ENCODE results near the gene GATA5. TPM values are rescaled to one million over a fixed set of nuclear protein-coding genes. Genes with fewer than 3 reads are reported as not detected.
"Not testable (repeated sequence)": the region's sequence is repeated elsewhere in the genome, so short reads cannot be mapped to it uniquely, and the experiment has no call there.

The GATA5 gene
- polyA plus RNA-seq, 12 donors, result 0.06 to 0.25 (median 0.09) TPM; not detected in 6

DNA sequence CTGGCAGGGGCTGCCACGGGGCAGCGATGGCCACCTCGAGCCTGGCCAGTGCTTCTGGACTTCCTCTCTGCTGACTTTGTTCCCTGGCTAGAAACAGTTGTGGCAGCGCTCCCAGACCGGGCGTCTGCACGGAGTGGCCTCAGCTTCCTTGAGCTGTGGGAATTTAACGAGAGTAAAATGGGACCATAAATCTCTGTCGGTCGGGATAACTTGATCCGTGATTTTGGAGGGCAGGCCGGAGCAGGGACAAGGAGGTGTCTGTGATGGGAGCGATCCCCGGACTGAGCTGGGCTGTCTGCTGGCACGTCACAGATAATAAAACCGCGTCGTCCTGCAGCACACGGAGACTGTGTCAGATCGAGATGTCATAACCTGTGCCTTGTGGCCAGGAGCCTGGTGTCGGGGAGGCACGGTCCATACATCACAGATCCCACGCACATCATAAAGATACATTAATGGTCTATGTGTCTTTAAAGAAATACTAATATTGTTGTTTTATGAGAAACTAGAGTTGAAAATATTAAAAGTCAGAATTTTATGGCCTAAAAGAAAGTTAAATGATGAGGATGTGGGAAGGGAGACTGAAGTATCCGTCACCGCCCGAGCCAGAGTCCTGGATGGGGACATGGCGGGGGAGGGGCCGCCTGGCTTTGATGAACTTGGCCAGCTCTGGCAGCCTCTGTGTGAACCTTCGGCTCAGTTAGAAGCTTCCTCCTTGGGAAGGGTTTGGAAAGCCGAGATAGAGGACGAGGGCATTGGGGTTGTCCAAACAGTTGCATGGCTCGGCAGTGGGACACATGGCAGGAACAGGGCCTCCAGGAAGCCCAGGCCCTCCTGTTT, 41.9 kb downstream of the GATA5 start:
- DNase-seq, result no peak

DNA sequence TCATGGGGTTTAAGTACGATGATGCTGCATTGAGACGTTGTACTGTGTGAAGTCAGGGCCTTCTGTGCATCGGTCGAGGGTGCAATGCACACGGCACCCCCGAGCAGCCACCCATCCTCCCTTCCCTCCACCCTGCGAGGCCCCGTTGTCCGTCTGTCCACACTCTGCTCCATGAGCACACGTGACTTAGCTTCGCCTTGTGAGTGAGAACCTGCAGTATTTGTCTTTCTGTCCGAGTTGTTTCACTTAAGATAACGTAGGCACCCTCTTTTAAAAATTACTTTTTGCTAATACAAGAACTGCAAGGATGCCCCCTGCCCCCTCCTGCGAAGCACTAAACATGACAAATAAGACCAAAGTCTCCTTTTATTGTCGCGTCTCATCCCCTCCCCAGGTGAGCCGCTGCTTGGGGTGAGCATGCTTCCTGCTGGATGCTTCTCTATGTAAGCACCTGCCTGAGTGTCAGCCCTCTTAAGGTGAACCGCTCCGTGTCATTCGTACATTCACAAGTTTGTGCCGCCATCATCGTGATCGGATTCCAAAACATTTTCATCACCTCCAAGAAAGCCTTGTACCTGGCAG, 44.8 kb downstream of the GATA5 start:
- DNase-seq, result no peak

DNA sequence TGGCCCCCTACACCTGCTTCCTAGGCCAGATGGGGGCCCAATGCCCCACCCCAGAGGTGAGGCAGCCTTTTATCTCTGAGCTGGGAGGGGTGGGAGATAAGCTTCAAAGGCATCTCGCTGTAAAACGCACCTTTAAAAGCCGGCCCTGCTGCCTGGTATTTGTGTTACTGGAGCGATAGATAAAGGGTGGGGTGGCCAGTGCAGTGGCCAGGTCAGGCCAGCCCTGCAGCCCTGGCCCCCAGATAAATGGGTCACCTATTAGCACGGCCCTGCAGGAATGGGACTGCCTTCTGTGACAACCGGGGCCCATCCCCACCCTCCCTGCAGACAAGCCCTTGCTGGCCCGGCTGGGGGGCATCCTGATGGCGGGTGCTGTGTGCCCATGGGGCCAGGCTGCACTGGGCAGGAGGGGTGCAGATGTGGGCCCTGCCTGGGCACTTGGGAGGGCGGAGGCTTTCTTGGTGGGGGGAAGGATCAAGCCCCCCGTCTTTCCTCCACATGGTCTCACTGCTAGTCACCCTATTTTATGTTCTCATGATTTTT, 45.4 kb downstream of the GATA5 start:
- DNase-seq, result no peak

DNA sequence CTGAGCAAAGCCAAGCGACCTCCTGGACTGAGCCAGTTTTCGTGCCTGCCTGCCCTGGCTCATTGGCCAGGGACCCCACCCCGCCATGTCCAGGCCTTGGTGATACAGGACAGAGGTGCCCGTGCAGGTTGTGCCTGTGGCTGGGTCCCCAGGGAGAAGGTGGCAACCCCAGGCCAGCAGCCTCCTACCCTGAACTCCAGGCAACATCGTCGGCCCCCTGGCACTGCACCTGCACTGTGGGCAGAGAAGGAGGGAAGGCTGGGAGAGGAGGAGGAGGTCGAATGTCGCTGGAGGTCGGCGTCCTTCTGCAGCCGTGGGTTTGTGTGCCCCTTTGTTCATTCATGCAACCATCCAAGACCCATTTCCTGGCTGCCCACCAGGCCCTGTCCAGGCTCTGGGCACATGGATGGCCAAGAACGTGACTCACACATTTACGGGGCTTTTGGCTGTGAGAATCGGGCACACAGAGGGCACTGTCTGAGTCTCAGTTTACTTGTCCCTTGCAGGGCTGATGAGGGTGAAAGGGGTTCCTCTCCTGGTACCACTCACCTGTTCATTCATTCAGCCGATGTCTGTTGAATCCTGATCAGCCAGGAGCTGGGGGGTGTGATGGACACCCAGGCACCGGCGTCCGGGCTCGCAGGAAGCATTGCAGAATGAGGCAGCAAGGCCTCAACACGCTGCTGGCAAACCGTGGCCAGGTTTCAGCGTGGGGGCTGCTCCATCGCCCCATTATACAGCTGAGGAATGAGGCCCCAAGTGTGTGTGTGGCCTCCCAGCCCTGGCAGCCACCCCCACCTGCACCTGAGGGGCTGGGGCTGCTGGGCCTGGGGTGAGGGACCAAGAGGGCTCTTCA, 46.1 kb downstream of the GATA5 start:
- no peak for DNase-seq

DNA sequence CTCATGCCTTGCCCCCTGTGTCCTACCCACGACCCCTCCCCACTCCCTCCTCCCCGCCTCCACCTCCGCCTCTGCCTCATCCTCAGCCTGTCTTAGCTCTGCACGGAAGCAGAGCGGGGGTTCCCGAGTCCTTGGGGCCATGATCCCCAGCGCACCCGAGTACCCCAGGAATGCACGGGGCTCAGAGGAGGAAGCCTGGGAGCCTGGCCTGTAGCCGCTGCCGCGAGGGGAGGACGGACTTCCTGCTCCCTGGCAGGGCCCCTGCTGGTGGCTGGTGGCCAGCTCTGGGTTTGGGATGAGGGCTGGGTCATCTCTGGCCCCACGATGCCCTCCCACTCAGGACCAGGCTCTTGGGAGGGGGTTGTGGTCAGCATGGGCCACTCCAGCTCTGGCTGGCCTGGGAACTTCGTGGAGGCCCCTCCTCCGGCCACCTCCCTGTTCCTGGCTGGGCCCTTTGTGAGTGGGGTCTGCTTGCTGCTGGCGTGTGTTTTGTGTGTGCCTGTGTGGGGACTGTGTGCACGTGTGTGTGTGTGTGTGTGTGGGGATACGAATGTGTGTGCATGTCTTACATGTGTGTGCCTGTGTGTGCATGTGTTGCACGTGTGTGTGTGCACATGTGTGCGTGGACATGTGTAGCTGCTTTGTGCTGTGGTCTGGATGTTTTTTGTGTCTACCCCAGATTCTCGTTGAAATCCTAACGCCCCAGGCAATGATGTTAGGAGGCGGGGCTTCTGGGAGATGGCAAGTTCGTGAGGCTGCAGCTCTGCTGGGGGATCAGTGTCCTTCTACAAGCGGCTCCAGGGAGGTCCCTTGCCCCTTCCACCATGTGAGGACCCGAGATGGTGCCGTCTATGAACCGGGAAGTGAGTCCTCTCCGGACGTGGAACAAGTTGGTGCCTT, 47.1 kb downstream of the GATA5 start:
- DNase-seq, result no peak

DNA sequence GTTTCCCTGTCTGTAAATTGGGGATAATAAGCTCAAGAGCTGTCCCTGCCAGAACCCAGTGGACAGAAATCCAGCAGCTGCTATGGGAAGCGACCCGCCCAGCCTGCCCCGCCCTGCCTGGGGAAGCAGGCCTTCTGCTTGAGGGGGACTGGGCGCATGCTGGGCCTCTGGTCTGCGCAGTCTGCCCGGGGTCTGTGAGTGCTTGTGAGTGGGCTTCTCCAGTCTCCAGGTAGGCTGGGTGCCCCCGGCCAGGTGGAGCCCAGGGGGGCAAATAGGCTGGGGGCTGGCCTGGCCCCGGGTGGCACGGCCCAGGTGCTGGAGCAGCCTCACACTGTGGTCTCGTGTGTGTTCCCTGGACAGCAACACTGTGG, 47.8 kb downstream of the GATA5 start:
- DNase-seq, result no peak

DNA sequence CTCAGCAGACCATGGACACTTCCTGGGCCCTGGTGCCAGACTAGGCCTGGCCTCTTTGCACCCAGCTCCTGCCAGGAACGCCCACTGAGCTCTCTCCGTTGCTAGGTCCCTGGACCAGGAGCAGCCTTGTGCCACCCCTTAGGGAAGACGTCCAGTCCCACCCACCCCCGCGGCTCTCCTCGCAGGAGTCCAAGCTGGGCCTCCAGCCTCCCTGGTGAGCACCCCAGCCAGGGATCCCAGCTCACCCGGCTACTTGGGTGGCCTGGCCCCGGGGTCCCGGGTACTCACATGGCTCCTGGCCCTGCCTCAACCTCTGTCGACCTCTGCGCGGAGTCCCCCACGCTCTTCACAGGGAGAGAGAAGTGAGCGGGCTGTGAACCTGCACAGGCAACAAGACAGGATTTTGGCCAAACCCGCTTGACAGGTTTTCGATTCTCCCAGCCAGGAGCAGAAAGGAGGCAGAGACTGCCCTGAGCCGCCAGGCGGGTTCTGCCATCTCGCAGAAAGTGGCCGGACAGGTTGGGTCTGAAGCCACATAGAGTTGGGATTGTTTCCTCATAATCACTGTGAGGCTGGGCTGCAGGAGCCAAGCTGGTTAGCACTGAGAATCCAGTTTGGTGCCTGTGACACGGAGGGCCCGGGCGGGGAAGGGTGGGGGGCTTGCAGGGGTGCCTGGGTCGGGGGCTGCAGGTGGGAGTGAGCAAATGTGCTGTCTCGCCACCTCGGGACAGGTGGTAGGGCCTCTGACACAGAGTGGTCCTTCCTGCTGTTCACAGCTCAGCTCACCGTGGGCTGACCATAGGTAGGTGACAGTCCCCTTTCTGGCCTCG, 48.4 kb downstream of the GATA5 start, which contains the start of gene RBBP8NL:
Gene RBBP8NL, minus strand, starts transcription at position 368 of the 830 bp plus-strand sequence. CDS start 7,892 bp downstream, outside the sequence.
- no peak for DNase-seq

DNA sequence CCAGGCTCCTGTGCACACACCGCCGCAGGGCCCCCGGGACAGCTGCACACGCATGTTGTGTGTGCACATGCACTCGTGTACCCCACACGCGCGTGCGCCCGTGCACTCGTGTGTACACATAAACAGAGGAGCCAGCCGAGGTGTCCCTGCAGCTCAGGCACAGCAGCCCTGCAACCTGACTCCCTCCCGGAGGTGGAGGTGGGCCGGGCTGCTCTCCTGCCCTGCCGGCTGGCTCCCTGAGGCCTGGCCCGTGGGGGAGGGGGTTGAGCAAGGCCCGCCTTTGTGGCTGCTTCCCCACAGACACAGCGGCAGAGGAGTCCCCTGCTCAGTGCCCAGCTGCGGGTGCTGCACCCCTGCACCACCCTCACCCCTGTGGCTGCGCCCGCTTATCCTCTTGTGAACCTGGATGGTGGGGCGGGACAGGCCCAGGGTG, 49.1 kb downstream of the GATA5 start:
- DNase-seq, result no peak

DNA sequence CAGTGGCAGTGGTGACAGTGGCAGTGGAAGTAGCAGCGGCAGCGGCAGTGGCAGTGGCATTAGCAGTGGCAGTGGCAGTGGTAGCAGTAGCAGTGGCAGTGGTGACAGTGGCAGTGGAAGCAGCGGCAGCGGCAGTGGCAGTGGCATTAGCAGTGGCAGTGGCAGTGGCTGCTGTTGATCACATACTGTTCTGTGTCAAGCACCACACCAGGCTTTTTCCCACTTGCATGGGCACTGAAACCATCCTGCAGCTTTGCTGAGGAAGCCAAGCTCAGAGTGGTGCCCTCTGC, 49.8 kb downstream of the GATA5 start:
- not testable (repeated sequence) for DNase-seq

DNA sequence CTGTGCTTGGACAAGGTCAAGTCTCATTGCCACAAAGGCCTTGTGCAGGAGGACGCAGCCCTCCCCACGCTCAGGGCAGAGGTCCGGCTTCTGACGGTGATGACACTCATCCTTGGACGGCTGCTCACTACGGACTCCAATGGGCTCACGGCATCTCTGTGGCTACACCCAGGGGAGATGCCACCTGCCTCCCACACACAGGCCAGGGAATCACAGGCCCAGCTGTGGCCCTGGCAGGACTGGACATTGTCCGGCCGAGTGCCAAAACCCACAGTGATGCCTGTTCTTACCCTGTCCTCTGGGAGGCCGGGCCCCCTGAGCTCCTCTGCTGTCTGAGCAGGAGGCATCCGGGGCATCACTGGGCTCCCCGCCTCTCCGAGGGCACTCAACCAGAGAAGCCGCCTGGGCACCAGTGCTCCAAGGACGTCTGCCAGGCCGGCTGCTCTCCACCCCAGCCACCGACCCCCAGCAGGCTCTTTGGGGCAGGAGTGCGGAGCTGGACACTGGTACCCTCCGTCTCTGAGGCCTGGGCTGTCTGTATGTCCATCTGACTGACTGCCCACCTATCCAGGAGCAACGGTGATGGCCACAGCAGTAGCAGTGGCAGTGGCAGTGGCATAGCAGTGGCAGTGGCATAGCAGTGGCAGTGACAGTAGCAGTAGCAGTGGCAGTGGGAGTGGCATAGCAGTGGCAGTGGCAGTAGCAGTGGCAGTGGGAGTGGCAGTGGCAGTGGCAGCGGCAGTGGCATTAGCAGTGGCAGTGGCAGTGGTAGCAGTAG, 50.3 kb downstream of the GATA5 start:
- no peak for DNase-seq

DNA sequence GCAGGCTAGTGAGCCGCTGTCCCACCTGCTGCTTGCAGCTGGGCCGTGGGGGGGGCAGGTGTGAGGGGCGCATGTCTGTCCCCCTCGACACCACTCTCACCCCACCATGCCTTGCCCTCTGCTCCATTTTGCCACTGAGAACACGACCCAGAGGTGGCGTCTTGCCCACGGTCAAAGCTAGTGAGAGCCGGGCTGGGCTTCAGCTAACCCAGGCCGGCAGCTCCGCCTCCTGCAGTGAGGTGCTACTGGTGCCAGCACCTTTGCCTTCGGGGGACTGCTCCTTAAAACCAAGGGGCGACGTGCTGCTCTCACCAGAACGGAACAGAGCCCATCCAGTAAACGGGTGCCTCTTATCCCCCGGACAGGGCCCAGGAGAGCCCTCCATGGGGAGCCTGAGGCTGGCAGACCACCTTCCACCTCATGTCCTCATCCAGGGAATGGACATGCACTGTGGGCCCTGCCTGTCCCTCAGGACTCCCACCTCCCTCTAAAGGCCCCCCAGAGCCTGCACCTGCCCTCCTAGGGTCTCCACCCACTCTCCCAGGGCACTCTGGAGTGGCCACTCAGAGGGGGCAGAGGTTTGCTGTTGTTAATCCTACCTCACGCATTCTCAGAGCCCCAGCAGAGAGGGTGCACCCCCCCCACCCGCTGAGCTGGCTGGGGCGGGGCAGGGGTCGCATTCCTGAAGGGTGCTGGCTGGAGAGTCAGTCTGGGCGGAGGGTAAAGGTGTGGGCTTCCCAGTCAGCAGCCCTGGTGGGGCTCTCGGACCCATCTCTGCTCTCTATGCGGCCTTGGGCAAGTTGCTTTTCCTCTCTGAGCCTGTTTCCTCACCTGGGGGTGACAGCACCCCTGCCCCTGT, 51.3 kb downstream of the GATA5 start:
- no peak for DNase-seq

DNA sequence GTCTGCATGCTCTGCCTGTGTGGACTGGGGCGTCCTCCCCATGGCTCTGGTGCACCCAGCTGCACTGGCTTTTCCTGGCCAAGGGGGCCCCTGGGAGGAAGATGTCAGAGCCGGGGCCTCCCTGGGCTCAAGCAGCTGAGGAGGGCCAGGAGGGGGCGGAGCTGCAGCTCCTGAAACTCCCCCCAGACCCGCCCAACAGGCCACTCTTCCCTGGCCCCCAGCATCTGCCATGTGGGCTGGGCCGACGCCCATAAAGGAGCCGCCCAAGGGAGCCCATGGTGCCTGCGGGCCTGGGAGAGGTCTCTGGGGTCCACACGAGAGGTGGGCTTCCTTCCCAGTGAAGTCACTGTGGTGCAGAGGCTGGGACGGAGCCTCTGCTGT, 52.5 kb downstream of the GATA5 start:
- no peak for DNase-seq

DNA sequence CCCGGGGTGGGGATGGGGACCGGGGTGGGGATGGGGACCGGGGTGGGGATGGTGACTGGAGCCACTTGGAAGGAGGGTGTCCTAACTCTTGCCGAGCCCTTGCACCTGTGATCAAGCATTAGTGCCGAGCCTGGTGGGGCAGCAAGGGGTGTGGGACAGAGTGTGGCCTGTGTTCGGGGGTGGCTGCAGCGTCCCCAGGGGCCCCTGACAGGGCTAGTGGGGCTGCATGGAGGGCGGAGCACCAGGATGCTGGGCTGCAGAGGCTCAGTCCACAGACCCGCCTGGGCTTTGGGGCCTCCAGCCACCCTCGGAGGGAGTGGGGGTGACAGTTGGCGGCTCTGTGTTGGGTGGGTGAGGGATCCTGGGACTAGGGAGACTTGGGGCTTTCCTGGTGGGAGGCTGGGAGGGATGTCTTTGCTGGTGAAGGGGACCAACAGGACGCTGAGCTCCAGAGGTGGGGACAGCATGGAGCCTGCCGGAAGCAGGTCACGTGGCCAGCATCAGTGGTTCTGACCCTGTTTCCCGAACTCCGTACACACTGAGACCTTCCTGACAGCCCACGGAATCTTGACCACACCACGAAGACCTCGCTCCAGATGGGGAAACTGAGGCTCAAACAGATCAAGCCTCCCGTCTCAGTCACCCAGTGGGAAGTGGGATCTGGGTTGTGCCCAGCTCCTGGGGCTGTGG, 53.0 kb downstream of the GATA5 start:
- no peak for DNase-seq

DNA sequence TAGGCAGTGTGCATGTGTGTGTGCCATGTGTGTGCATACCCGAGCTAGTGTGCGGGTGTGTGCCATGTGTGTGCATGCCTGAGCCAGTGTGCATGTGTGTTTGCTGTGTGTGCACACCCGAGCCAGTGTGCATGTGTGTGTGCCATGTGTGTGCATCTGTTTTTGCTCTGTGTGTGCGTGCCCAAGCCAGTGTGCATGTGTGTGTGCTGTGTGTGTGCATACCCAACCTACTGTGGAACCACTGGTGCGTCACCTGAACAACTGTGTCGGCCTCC, 54.1 kb downstream of the GATA5 start:
- DNase-seq, result no peak

DNA sequence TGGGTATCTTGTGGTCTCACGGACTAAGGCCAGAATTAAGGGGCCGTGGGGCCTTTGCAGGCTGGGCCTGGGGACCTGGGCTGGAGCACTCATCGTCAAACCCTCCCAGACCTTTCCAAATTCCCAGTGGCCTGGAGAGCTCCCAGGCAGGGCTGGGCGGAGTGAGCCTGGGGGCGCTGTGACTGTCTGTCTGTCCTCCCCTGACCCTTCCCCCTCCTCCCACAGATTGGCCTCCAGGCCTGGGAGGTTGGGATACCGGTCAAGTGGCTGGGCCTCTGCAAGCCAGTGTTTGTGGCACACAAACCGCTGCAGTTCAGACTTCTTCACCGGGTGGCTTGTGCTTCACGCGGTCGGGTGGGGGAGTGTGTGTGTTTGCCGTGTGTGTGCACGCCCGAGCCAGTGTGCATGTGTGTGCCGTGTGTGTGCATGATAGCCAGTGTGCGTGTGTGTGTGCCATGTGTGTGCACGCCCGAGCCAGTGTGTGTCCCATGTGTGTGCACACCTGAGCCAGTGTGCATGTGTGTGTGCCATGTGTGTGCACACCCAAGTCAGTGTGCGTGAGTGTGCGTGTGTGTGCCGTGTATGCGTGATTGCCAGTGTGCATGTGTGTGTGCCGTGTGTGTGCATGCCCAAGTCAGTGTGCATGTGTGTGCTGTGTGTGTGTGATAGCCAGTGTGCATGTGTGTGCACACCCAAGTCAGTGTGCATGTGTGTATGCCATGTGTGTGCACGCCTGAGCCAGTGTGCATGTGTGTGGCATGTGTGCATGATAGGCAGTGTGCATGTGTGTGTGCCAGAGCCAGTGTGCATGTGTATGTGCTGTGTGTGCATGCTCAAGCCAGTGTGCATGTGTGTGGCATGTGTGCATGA, 54.7 kb downstream of the GATA5 start:
- no peak for DNase-seq

DNA sequence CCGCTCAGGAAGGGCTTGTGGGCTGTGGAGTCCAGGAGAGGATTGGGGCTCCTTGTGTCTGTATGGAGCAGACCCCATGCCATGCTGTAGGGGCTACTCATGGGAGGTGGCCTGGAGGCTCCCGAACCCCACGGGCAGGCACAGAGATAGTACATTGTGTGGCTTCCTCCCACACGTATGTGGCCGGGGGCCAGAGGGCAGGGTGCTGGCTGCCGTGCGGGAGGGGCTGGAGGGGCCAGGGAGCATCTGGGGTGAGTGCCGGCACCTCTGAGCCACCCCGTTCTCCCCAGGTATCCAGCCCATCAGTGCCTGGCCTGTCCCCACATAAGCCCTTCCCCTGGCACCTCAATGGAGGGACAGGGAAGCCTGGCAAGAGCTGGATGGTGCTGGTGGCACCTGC, 56.0 kb downstream of the GATA5 start:
- no peak for DNase-seq

Measured in muscle of arm (tissue), 12 donors.